ENCODE measurements around the gene FLNB.

FLNB gene

DNA sequence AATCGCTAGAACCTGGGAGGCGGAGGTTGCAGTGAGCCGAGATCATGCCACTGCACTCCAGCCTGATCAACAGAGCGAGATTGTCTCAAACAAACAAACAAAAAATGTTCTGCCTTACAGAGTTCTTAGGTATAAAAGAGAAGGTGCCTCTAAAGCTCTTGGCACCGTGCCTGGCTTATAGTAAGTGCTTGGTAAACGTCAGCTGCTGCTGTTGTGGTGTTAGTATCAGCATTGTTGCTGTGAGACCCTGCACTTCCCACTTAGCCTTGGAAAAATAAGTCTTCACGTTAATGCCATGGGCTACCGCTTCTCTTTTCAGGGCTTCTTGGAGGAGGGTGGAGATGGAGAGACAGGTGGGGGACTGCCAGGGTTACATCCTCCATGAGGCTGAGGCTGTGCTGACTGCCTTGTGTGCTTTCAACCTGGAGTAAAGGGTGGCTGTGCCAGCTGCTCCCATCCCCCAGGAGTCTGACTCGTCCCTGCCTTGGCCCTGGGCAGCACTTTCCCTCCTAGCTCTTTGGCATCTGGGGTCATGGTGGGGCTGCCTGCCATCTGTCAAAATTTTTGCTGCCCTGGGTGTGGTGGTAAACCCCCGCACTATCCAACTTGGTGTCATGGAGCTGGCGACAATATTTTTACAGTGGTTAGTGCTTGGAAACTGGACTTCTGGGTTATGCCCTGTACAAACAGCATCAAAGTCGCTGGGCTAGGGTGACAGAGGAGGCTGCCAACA lies 17.8 kb downstream of the FLNB start:
- Mint-ChIP-seq H3K4me1 (peaks cover 36% of the 10 kb centered on the region), H3K27me3 (ENCODE audit: low read depth) (no peaks in the 10 kb centered on the region), H3K36me3 (ENCODE audit: low read depth) (peaks cover 5% of the 10 kb centered on the region)

GRCh38 chr3:58026598-58026997 lies 18.4 kb downstream of the FLNB start:
- H3K27me3 Mint-ChIP-seq (ENCODE audit: low read depth): no peaks in the 10 kb centered on the region
- no peak for TF ChIP-seq CTCF (IDR thresholded peaks at IDR 0.05; ENCODE audit: unreplicated experiment in 3 of 3)
- peaks cover 36% of the 10 kb centered on the region for H3K4me1 Mint-ChIP-seq
- H3K4me3 Mint-ChIP-seq: no peak overlapping the region
- peak overlapping the region in 2 of 3 experiments; percentile 31 to 80 for H3K27ac Mint-ChIP-seq
- H3K36me3 Mint-ChIP-seq (ENCODE audit: low read depth): peaks cover 5% of the 10 kb centered on the region
- H3K9me3 Mint-ChIP-seq: no peaks in the 10 kb centered on the region

More for the DNA sequence above, 17.8 kb downstream of the FLNB start:
- no peak for TF ChIP-seq CTCF (IDR thresholded peaks at IDR 0.05; ENCODE audit: unreplicated experiment in 3 of 3)
- H3K9me3 Mint-ChIP-seq: no peaks in the 10 kb centered on the region
- no peak overlapping the region for H3K4me3 Mint-ChIP-seq
- peak overlapping the region; percentile 69 to 80 (median 71) for H3K27ac Mint-ChIP-seq

- H3K9me3 Mint-ChIP-seq: no peaks in the 10 kb centered on the region
- peaks cover 5% of the 10 kb centered on the region for H3K36me3 Mint-ChIP-seq (ENCODE audit: low read depth)
- H3K27ac Mint-ChIP-seq: no peak overlapping the region
- no peak overlapping the region for H3K4me3 Mint-ChIP-seq
- TF ChIP-seq CTCF (IDR thresholded peaks at IDR 0.05; ENCODE audit: unreplicated experiment in 3 of 3): no peak
- no peaks in the 10 kb centered on the region for H3K27me3 Mint-ChIP-seq (ENCODE audit: low read depth)
- peaks cover 29% of the 10 kb centered on the region for H3K4me1 Mint-ChIP-seq
These were observed 19.6 kb downstream of the FLNB start for GRCh38 chr3:58027704-58028317.

DNA sequence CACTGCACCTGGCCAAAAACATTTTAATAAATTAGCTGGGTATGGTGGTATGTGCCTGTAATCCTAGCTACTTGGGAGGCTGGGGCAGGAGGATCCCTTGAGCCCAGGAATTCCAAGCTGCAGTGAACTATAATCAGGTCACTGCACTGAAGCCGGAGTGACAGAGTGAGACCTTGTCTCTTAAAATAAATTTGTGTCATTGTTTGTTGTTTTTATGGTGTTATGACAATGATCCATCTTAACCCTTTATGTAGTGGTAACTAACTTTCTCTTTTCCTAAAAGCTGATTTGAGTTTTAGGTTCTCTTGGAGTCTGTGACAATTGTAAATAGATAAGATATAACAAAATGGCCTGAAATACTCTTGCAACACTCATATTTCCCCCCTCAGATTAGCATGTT lies 20.7 kb downstream of the FLNB start:
- no peak for TF ChIP-seq CTCF (IDR thresholded peaks at IDR 0.05; ENCODE audit: unreplicated experiment in 3 of 3)
- Mint-ChIP-seq H3K9me3 (no peaks in the 10 kb centered on the region), H3K27me3 (ENCODE audit: low read depth) (no peaks in the 10 kb centered on the region), H3K4me3 (no peak overlapping the region), H3K27ac (no peak overlapping the region), H3K4me1 (peaks cover 29% of the 10 kb centered on the region), H3K36me3 (ENCODE audit: low read depth) (peaks cover 5% of the 10 kb centered on the region)

DNA sequence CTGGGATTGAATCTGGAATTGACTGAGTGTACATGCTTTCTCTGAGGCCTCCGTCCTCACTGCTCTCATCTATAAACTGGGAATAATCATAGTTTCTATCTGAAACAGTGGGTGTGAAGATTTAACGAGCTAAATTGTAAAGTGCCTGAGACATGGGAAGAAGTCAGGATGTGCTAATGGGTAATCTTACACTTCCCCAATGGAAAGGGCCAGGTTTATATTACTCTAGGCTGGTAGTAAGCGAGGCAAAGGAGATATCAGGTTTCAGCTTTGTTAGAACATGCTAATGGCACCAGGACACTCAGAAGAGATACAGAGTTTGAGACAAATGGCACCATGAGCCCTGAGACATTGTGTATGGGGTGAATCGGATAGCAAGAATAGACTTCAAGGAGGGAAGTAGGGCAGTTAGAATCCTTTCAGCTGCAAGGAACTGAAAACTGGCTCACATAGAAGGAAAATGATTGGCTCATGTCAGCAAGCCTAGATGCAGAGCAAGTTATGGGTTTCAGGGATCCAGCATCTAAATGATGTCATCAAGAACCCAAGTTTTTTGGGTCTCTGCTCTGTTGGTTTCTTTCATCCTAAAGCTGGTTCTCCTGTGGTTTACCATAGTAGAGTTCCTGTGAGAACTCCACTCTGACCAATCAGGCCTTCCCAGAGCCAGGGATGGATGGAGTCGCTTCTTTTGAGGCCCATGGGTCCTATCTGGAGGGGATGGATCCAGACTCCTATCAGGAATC lies 21.8 kb downstream of the FLNB start:
- no peak overlapping the region for H3K4me3 Mint-ChIP-seq
- no peaks in the 10 kb centered on the region for H3K27me3 Mint-ChIP-seq (ENCODE audit: low read depth)
- peaks cover 5% of the 10 kb centered on the region for H3K36me3 Mint-ChIP-seq (ENCODE audit: low read depth)
- no peaks in the 10 kb centered on the region for H3K9me3 Mint-ChIP-seq
- H3K4me1 Mint-ChIP-seq: peaks cover 31% of the 10 kb centered on the region
- no peak for TF ChIP-seq CTCF (IDR thresholded peaks at IDR 0.05; ENCODE audit: unreplicated experiment in 3 of 3)
- peak overlapping the region in 1 of 3 experiments; percentile 8 for H3K27ac Mint-ChIP-seq
